HG02571 (cell line): ENCODE measurements around the gene HECA.
"Not testable (repeated sequence)": the region's sequence is repeated elsewhere in the genome, so short reads cannot be mapped to it uniquely, and the experiment has no call there.

Experiments
- ATAC-seq: cut with Tn5 transposase; IDR thresholded peaks from one replicate; pipeline ENCODE4 v1.9.1; 2021; ENCODE audit warnings: mild to moderate bottlenecking, moderate library complexity; ENCODE audit not compliant: unreplicated experiment

Gene HECA, protein sequence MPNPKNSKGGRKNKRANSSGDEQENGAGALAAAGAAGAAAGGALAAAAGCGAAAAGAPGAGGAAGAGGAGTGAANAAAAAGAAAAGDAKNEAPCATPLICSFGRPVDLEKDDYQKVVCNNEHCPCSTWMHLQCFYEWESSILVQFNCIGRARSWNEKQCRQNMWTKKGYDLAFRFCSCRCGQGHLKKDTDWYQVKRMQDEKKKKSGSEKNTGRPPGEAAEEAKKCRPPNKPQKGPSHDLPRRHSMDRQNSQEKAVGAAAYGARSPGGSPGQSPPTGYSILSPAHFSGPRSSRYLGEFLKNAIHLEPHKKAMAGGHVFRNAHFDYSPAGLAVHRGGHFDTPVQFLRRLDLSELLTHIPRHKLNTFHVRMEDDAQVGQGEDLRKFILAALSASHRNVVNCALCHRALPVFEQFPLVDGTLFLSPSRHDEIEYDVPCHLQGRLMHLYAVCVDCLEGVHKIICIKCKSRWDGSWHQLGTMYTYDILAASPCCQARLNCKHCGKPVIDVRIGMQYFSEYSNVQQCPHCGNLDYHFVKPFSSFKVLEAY

DNA sequence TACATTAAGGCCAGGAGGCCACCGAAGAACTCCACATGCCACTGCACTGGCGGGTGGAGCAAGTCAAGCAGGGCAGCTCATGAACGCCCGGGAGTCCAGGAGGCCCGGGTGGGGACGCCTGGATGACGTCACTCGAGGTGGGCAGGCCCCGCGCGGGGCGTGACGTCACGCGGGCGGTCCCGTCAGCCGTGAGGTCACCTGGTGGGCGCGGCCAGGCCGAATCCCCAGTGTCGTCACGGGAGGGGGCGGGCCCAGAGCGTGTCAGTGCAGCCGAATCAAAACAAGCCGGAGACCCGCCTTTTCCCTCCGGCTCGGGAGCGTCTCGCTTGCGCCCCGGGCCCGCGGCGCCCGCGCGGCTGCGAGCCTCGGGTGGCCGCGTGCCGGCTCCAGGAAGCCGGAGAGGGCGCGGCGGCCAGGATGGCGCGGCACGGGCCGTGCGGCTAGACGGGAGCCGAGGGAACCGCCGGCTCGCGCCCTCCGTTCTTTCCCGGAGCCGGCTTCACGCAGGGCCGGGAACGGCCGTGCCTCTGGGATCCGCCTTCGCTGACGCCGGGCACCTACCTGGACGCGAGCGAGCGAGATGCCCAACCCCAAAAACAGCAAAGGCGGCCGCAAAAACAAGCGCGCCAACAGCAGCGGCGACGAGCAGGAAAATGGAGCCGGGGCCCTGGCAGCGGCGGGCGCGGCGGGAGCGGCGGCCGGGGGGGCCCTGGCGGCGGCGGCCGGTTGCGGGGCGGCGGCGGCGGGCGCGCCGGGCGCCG is at the start of gene HECA:
Gene HECA (plus strand): TSS at position 264 of the 761 bp plus-strand sequence. CDS start 317 bp downstream, at position 581.
- peak; percentile 75 for ATAC-seq

DNA sequence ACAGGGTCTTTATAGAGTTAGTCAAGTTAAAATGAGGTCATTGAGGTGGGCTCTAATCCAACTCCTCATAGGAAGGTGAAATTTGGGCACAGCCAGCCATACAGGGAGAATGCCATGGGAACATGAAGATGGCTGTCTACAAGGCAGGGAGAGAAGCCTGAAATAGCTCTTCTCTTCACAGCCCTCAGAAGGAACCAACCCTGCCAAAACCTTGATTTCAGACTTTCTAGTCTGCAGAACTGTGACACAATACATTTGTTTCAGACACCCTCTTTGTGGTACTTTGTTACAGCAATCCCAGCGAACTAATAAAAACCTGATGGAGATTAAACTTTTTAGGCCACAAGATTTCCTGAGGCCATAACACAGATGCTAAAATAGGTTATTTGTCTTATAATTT is 43.1 kb upstream of the HECA start:
- no peak for ATAC-seq

DNA sequence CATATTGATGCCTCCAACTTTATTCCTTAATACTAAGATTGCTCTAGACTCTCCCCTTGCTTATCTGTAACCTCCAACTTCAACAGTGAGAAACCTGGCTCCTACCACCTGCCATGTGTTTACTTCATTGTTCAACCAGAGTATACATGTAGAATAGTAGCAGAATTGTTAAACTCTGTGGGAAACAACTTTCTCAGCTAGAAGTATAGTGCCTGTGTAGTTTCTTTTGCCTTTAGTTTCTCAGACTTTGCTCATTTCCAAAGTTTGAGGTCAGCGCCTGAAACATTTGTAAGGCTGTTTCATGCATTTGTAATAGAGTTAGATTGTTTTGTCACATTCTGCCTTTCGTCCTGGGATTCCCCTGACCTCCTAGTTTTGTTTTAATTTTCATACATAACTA is 34.9 kb upstream of the HECA start:
- peak; percentile 96 for ATAC-seq

DNA sequence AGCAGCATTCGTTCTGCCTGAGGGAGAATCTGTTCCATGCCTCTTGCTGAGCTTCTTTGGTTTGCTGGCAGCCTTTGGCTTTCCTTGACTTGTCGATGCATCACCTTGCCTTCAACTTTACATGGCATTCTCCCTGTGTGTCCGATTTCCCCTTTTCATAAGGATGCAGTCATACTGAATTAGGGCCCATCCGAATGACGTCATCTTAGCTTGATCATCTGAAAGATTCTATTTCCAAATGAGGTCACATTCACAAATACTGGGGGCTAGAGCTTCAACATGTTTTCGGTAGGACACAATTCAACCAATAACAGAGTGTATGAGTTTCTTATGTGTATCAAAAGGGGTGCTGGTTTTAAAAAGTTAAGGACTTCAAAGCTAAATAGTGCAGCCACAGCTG is 27.8 kb upstream of the HECA start:
- ATAC-seq = no peak

DNA sequence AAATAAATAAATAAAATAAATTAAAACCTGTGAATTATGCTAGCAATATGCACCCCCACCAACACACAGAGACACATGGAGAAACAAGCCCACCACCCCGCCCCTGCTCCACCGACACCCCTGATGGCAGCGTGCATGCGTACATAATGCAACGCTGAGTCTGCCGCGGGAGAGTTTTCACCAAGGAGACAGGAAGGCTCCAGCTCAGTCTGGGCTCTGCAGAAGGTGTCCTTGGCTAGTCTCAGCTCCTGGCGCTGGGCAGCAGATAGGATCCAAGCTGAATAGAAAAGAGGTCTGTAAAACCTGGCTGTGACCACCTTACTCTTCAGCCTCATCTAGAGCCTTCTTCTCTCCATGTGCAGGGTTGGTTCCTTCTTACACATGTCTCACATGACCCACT is 26.5 kb upstream of the HECA start:
- ATAC-seq = no peak

DNA sequence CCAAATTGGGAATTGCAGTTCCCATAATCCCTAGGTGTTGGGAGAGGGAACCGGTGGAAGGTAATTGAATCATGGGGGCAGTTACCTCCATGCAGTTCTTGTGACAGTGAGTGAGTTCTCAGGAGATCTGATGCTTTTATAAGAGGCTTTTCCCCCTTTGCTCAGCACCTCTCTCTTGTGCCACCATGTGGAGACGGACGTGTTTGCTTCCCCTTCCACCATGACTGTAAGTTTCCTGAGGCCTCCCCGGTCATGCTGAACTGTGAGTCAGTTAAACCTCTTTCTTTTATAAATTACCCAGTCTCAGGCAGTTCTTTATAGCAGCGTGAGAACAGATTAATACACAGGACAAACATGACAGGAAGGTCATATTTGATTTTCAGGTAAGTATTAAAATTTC is 25.3 kb upstream of the HECA start:
- ATAC-seq = no peak

DNA sequence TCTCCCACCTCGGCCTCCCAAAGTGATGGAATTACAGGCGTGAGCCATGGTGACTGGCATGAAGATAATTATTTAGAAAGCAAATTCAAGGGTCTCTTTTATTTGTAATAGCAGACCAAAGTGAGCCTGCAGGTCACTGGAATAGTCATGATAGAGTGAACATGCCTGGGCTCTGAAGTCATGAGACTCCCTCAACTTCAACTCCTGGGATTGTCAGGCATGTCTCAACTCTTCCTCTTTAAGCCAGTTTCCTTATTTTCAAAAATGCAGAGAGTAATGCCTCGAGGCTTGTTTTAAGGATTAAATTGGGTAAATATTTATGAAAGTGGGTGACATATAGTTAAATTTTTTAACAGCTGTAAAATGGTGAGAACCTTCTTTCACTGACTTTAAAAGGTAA is 22.7 kb upstream of the HECA start:
- ATAC-seq = no peak

DNA sequence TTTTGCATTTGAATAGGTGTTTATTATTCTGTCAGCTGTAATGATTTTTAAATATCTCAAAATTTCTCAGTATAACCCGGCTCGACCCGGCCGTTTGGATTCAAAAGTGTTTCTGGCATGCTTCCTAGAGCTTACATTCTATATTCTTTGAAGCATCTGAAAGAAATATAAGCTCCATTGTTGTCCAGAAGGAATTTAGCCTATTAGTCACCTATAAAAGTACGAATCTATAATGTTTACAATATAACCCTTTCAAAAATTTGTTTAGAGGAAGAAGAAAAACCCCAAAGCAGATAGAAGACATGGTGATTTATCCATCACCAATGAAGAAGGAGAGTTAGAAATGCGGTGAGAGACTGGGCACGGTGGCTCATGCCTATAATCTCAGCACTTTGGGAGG is 22.3 kb upstream of the HECA start:
- ATAC-seq = no peak

DNA sequence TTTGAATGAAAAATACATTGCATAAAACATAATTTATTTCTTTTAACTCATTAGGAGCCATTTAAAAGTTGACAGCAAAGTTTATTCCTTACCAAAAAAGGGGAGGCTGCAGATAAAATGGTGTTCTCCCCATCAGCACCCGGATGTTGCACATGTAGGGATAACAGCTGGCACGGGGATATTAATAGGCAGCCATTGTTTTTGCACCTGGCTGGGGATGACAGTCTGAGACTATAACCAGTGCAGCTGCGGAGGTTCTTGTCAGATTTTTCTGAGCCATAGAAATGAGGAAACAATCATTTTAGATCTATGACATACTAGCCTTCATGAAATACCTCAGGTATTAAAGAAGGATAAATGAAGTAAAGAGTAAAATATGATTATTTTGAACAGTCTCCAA is 20.1 kb upstream of the HECA start:
- ATAC-seq = no peak

DNA sequence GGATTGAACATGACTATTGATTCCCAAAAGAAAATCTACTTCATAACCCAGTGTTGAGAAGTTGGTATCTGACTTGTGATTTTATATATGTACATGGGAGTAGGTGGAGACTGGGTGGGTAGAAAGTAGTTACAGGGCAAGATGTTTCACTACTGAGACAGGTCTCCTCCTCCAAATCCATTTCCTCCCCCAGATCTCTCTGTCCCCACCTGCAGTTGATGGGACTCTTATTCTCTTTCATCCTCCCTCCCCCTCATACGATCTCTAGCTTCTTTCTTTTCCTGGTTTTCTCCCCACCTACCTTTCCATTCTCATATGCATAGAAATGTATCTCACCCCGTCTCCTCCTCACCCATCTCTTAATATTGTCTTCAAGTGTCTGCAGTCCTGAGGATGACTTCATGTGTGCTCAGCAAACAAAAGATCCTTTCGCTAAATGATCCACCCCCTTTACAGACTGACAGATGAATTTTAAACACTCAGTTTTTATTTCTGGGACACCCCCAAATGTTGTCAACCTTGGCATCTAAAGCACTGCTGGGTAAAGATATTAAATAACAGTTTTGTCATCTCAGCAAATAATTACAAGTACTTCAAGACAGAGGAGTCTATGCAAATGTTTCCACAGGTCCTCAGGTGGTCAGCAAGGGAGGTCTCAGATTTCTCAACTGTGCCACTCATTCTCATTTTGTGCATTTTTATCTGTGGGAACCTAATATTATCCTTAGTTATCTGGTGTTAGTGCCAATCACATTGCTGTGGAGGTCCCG is 18.7 kb upstream of the HECA start:
- no peak for ATAC-seq

DNA sequence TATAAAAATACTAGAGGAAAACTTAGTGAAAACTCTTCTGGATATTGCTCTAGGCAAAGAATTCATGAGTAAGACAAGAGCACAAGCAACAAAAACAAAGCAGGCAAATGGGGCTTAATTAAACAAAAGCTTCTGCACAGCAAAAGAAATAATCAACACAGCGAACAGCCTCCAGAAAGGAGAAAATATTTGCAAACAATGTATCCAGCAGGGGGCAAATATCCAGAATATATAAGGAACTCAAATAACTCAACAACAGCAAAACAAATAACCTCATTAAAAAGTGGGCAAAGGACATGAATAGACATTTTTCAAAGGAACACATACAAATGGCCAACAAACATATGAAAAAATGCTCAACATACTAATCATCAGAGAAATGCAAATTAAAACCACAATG is 17.1 kb upstream of the HECA start:
- ATAC-seq = no peak

DNA sequence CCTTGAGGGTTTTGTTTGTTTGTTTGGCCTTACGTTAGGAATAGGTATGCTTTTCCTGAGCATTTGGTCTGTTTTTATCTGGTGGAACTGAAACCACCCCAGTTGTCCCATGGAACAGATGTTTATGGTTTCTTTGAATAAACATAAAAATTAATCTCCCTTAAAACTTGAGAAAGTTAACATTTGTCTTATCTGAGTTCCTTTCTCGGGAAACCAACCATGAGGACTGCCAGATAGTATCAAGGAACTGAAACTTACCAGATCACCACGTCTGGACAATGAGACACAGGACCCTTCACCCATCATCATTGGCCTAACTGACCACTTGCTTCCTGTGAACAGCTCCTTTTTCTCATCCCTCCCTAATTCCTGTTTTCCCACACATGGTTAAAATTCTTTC is 15.3 kb upstream of the HECA start:
- ATAC-seq = no peak

DNA sequence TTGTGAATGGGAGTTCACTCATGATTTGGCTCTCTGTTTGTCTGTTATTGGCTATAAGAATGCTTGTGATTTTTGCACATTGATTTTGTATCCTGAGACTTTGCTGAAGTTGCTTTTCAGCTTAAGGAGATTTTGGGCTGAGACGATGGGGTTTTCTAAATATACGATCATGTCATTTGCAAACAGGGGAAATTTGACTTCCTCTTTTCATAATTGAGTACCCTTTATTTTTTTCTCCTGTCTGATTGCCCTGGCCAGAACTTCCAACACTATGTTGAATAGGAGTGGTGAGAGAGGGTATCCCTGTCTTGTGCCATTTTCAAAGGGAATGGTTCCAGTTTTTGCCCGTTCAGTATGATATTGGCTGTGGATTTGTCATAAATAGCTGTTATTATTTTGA is 12.1 kb upstream of the HECA start:
- not testable (repeated sequence) for ATAC-seq

DNA sequence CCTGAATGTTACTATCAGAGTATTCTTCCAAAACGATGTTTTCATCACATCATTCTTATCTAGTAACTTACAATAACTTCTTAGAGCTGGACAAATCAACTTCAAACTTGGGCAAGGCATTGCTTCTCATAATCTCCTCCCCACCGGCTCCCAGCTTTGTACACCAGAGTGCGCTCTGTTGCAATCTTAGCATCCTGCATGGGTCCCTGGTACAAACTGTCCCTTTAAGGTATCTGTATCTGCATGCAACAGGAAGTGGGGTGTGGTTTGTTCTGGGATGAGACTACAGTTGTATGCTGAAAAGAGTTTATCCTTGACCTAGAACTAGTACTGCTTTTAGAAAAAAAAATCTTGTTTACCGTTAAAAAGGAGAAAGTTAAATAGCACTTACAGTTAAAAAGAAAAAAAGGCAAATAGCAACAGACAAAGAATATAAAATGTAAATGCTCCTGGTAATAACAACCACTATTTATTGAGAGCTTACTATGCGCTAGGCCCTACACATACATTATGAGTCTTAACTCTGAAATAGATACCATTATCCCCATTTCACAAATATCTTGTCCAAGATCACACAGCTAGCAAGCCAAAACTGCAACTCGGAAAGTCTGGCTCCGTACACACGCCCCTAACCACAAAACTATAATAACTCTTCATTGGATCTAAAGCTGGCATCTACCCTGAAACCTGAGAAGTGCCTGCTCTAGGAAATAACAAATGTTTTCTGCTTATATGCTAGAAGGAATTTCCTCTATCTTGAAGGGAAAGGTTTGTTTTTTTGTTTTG is 9.8 kb upstream of the HECA start:
- ATAC-seq = peak; percentile 100

DNA sequence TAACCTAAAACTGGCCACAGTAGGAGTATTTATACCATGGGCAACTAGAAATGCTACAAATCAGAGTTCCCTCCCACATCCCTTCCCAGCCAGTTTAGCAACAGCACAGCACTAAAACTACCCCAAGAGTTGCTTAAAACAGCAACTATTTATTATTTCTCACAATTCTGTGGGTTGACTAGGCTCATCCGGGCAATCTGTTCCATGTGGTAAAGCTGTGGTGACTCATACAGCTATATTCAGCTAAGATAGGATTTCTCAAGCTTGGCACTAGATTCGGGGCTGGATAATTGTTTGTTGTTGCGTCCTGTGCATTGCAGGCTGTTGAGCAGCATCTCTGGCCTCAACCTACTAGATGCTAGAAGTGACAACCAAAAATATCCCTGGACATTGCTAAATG is 8.6 kb upstream of the HECA start:
- no peak for ATAC-seq

DNA sequence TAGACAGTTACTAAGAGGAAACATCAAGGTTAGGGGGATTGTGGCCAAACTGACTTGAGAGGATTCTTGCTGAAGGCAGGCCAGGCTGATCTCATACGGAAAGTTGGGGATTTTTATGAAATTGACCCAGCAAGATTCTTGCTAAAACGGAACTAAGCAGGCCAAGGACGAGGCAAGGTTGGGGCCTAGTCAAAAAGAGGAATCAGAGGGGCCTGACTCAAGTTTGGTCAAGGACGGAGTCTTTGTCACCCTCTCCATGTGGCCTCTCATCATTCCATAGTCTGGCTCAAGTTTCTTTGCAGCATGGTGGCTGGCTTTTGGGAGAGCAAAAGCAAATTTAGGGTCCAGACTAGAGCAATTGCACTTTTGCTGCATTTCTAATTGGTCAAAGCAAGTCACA is 7.9 kb upstream of the HECA start:
- no peak for ATAC-seq

DNA sequence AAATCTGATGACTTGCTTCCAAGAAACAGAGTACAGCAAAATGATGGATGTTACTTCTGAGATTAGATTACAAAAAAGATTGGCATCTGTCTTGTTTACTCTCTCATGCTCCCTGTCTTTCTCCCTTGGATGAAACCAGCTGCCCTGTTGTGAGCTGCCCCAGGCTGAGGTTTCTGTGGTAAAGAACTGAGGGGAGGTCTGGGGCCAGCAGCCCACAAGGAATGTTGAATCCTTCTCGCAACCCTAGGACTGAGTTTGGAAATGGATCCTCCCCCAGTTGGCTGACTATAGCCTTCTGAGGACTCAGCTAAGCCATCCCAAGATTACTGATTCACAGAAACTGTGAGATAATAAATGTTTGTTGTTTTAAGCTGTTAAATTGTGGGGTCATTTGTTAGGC is 5.6 kb upstream of the HECA start:
- no peak for ATAC-seq

DNA sequence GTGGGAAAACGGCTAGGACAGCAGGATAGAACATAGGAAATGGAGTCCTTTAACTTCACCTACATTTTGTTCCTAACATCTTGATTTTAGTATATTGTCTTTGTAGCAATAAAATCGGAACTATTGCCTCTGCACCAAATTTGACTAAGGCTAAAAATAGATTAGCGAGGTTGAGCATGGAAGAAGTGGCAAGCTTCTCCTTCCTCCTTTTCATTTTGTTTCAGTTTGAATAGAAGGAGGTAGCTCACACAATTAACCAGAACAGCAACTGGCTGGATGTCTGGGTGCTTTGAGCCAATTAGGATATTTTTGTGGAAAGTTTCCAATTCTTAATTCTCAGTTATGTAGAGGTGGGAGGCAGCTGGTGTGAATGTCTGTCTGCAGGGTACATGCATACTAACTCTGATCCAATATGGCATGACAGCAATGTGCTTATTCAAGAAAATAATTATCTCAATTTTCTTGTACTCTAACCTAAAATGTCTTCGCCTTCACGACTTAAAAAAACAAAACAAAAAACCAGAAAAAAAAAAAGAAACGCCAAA is 3.1 kb upstream of the HECA start:
- no peak for ATAC-seq

DNA sequence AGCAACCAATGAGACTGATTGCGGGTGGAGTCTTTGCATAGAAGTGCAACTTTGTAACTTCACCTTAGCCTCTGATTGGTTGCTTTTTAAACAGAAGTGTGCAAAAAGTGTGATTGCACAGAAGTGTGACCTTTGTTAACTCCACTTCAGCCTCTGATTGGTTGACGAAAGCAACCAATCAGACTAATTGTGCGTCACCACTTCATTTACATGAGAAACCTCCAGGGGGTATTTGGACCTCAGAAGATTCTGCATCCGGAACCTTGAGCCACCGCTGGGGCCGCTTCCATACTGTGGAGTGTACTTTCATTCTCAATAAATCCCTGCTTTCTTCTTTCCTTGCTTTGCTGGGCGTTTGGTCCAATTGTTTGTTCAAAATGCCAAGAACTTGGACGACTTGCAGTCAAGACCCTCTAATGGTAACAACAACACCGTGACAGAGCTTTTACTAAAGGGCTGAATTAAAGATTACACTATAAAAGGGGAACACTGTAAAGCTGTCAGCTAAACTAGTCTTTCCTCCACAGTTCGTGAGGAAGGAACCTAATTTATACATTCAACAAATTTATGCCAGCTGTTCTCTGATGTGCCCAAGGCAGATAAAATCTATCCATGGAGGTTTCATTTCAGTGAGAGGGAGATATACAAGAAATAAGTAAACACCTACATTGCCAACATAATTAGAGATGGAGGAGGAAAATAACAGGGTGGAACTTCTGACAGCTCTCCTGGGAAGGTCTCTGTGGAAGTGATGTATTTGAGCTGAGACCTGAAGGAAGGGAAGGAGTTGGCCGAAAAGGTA is 1.4 kb upstream of the HECA start:
- ATAC-seq = no peak

DNA sequence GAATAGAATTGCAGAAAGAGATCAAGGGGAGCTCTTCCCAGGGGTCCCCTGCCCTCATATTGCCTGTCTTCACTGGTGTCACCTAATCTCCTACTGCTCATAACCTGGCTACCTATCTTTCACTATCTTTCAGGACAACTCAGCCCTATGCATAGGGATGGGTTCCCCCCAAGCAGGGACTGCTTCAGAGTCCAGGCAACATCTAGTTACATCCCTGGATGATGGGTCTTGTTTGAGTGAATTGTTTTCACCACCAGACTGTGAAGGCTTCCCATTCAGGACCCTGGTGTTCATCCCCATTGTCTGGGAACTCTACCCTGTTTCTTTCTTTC is 850 bp upstream of the HECA start:
- no peak for ATAC-seq
